Activated naive CD4-positive, alpha-beta T cell treated with anti-CD3 and anti-CD28 coated beads, Interleukin-2, amount 10 ng/mL, durations not matched to agents 7 days and 5 days (primary cell): Measurements from ENCODE around the gene CREB3.
A peak's percentile ranks its signal among the peaks of the same experiment; 100 is the strongest.

ENCODE experiments used
- CTCF ChIA-PET: fragments of 350-600 bp; sonication (Branson Sonifier 250); formaldehyde crosslinking; loops from one replicate; lab custom pipeline; 2021; ENCODE audit warnings: antibody characterized with exemption; lab: Charles Lee
- DNase-seq: peaks from one replicate; pipeline ENCODE4 v3.0.0-alpha.2; 2020
- H3K27ac Mint-ChIP-seq: one replicate; pipeline ENCODE4 v1.8.0; 2021; ENCODE audit warnings: mild to moderate bottlenecking, moderate library complexity, mixed read lengths
- H3K27me3 Mint-ChIP-seq: one replicate; pipeline ENCODE4 v1.8.0; 2021; ENCODE audit warnings: mild to moderate bottlenecking, mixed read lengths
- H3K36me3 Mint-ChIP-seq: one replicate; pipeline ENCODE4 v1.8.0; 2021; ENCODE audit warnings: mixed read lengths
- H3K4me1 Mint-ChIP-seq: one replicate; pipeline ENCODE4 v1.8.0; 2021; ENCODE audit warnings: mixed read lengths
- H3K4me3 Mint-ChIP-seq: one replicate; pipeline ENCODE4 v1.8.0; 2021; ENCODE audit warnings: mild to moderate bottlenecking, moderate library complexity, mixed read lengths
- H3K9me3 Mint-ChIP-seq: one replicate; pipeline ENCODE4 v1.8.0; 2021; ENCODE audit warnings: mixed read lengths

Gene CREB3

DNA sequence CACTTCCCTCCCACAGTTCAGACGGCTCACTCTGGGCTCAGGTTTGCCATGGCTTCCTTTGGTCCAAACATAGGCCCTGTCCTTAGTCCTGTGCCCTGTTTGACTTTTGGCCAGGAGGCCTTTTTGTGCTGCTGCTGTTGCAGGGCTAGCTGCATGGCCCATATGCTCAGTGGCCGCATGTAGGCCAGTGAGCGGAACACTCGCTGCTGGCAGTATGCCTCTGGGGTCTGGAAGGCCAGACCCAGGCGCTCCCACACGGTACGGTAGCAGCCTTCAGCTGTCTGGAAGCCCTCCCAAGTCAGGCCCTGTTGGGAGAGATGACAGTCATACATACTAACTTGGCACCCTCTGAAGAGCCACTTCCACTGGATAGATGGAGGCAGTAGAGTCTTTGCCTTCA, 4.7 kb downstream of the CREB3 start:
- Mint-ChIP-seq H3K9me3 (no peaks in the 10 kb centered on the region), H3K36me3 (peaks cover 46% of the 10 kb centered on the region), H3K27ac (no peak overlapping the region), H3K4me1 (peaks cover 35% of the 10 kb centered on the region), H3K4me3 (no peak overlapping the region), H3K27me3 (no peaks in the 10 kb centered on the region)
- no peak for DNase-seq
- CTCF ChIA-PET = interaction anchor here (0.9 to 5.7 kb wide), 5 partner anchors 10 to 145 kb away, joined by 3 to 83 read pairs (median 5); partner anchors contain the start of genes GBA2 and RGP1

GRCh38 chr9:35738186-35738585, 5.7 kb downstream of the CREB3 start:
- Mint-ChIP-seq H3K36me3 (peaks cover 47% of the 10 kb centered on the region), H3K27ac (no peak overlapping the region), H3K4me3 (no peak overlapping the region), H3K4me1 (peaks cover 39% of the 10 kb centered on the region), H3K9me3 (no peaks in the 10 kb centered on the region), H3K27me3 (no peaks in the 10 kb centered on the region)
- CTCF ChIA-PET = interaction anchor here (1.1 to 5.7 kb wide), 5 partner anchors 9 to 97 kb away, joined by 3 to 83 read pairs (median 4); partner anchors contain the start of genes GBA2 and RGP1
- DNase-seq = no peak

DNA sequence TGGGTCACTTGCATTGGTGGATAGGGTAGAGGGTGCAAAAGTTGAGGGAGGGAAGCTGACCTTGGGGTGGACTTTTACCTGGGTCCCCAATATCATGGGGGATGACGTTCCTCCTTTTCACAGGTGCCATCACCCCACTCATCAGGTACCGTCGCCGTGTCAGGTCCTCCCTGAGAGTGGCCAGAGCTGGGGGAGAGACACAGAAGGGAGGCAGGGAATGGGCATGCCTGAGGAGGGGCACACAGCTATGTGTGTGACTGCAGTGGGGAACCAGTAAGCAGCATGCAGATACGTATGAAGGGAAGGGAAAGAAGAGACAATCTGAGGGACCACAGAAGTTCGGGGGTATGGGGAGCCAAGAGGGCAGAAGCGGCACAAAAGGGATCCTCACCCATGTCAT, 6.5 kb downstream of the CREB3 start:
- H3K27ac Mint-ChIP-seq = no peak overlapping the region
- CTCF ChIA-PET = interaction anchor here (0.7 to 5.7 kb wide), 5 partner anchors 8 to 96 kb away, joined by 3 to 83 read pairs (median 3); partner anchors contain the start of genes GBA2 and RGP1

GRCh38 chr9:35740243-35740642, 7.8 kb downstream of the CREB3 start:
- Mint-ChIP-seq H3K4me3 (no peak overlapping the region), H3K27ac (peak overlapping the region; percentile 35), H3K4me1 (peaks cover 30% of the 10 kb centered on the region), H3K27me3 (no peaks in the 10 kb centered on the region), H3K36me3 (peaks cover 53% of the 10 kb centered on the region), H3K9me3 (no peaks in the 10 kb centered on the region)
- no peak for DNase-seq
- CTCF ChIA-PET = interaction anchor here (0.9 to 1.6 kb wide), 4 partner anchors 8 to 129 kb away, joined by 3 to 5 read pairs (median 4); no protein-coding TSS in a partner anchor

More for the DNA sequence above, 6.5 kb downstream of the CREB3 start:
- no peak for DNase-seq
- H3K27me3 Mint-ChIP-seq = no peaks in the 10 kb centered on the region
- peaks cover 53% of the 10 kb centered on the region for H3K36me3 Mint-ChIP-seq
- H3K4me3 Mint-ChIP-seq = no peak overlapping the region
- H3K9me3 Mint-ChIP-seq = no peaks in the 10 kb centered on the region
- peaks cover 36% of the 10 kb centered on the region for H3K4me1 Mint-ChIP-seq

- Mint-ChIP-seq H3K27me3 (no peaks in the 10 kb centered on the region), H3K27ac (no peak overlapping the region), H3K4me3 (no peak overlapping the region), H3K9me3 (no peaks in the 10 kb centered on the region), H3K4me1 (peaks cover 32% of the 10 kb centered on the region), H3K36me3 (peaks cover 53% of the 10 kb centered on the region)
- CTCF ChIA-PET = interaction anchor here (1.3 to 1.6 kb wide), 3 partner anchors 9 to 45 kb away, joined by 3 to 6 read pairs (median 5); partner anchors contain the start of genes CREB3 and TLN1
- no peak for DNase-seq
Observed at GRCh38 chr9:35741740-35742139, 9.3 kb downstream of the CREB3 start.

GRCh38 chr9:35743452-35743851, 11.0 kb downstream of the CREB3 start:
- no peaks in the 10 kb centered on the region for H3K9me3 Mint-ChIP-seq
- CTCF ChIA-PET = interaction anchor here (0.9 to 1.2 kb wide), 2 partner anchors 17 to 71 kb away, joined by 3 read pairs; no protein-coding TSS in a partner anchor
- no peak for DNase-seq
- H3K4me3 Mint-ChIP-seq = no peak overlapping the region
- peaks cover 47% of the 10 kb centered on the region for H3K4me1 Mint-ChIP-seq
- H3K27ac Mint-ChIP-seq = no peak overlapping the region
- H3K36me3 Mint-ChIP-seq = peaks cover 45% of the 10 kb centered on the region
- H3K27me3 Mint-ChIP-seq = no peaks in the 10 kb centered on the region

DNA sequence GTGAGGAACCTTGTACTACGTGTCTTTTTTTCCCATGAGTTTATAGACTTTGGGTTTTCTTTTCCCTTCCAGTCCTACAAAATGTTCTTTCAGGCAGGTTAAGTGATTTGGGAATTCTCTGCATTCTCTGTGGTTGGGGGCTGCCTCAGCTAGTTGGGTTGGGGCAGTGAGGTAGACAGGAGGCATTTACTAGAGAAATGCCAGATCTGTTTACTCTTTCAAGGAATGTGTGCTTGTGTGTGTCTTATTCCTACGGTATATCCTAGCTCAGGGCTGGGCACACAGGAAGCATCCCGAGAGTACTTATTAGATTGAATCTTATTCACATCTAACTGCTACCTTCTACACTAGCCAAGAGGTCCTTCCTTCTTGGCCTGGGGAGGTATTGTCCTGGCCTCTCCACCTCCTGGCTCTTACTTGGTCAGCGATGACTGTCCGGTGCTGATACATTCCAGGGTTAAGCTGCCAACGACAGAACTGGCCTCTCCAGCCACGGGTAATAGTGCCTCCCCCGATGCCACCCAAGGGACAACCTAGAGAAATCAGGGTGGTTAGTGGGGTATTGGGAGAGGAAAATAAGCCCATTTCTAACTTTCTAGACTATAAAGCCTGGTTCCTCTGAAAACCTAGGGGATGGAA, 11.5 kb downstream of the CREB3 start:
- H3K9me3 Mint-ChIP-seq = no peaks in the 10 kb centered on the region
- peaks cover 47% of the 10 kb centered on the region for H3K4me1 Mint-ChIP-seq
- H3K36me3 Mint-ChIP-seq = peaks cover 40% of the 10 kb centered on the region
- CTCF ChIA-PET = interaction anchor here (0.9 to 6.6 kb wide), 3 partner anchors 7 to 70 kb away, joined by 3 to 83 read pairs (median 3); no protein-coding TSS in a partner anchor
- H3K27ac Mint-ChIP-seq = no peak overlapping the region
- H3K4me3 Mint-ChIP-seq = no peak overlapping the region
- no peaks in the 10 kb centered on the region for H3K27me3 Mint-ChIP-seq
- no peak for DNase-seq

DNA sequence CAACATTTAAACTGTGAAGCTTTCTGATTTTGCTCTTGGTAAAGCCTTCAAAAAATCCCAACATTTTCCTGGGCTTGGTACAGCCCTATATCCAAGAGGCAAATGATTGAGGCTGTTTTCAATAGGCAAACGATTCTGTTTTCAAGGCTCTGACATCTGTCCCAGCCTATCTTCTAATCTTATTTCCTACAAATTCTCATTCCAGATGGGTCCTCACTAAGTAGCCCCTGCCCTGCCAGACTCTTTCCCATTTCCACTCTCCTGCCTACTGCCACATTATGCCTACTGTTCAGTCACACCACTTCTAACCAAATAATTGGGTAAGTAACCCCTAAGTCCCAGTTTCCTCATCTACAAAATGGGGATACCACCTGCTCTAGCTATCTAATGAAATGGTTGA, 13.1 kb downstream of the CREB3 start:
- Mint-ChIP-seq H3K9me3 (no peaks in the 10 kb centered on the region), H3K4me1 (peaks cover 57% of the 10 kb centered on the region), H3K4me3 (no peak overlapping the region), H3K36me3 (peaks cover 35% of the 10 kb centered on the region), H3K27me3 (no peaks in the 10 kb centered on the region), H3K27ac (no peak overlapping the region)
- CTCF ChIA-PET = interaction anchor here (0.7 to 6.6 kb wide), 5 partner anchors 9 to 1282 kb away, joined by 3 to 83 read pairs (median 3); no protein-coding TSS in a partner anchor
- DNase-seq = no peak

DNA sequence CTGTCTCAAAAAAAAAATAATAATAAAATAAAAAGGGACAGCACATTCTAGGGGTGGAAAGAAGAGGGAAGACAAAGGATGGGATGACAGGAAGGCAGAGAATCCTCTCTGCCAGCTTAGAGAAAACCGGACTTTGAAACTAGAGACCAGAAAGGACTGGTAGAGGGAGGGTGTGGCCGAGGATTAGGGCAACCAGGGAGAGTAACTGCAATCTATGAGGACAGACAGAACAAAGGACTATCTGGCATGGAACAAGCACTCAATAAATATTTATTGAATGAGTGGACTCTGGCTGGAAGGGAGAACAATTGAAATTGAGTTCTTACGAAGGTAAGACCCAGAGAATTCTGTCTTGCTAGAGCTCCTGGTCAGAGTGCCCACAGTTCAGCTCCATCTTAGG, 14.1 kb downstream of the CREB3 start:
- peaks cover 62% of the 10 kb centered on the region for H3K4me1 Mint-ChIP-seq
- no peak overlapping the region for H3K27ac Mint-ChIP-seq
- peak overlapping the region; percentile 31 for H3K4me3 Mint-ChIP-seq
- CTCF ChIA-PET = interaction anchor here (1.0 to 6.6 kb wide), 5 partner anchors 10 to 152 kb away, joined by 3 to 83 read pairs (median 20); no protein-coding TSS in a partner anchor
- peaks cover 36% of the 10 kb centered on the region for H3K36me3 Mint-ChIP-seq
- DNase-seq = no peak
- no peaks in the 10 kb centered on the region for H3K9me3 Mint-ChIP-seq
- H3K27me3 Mint-ChIP-seq = no peaks in the 10 kb centered on the region

- Mint-ChIP-seq H3K4me1 (peaks cover 49% of the 10 kb centered on the region), H3K36me3 (peaks cover 45% of the 10 kb centered on the region), H3K9me3 (no peaks in the 10 kb centered on the region), H3K27ac (peak overlapping the region; percentile 58), H3K27me3 (no peaks in the 10 kb centered on the region), H3K4me3 (peak overlapping the region; percentile 86)
- peak; percentile 46 for DNase-seq
- CTCF ChIA-PET = interaction anchor here (0.6 to 6.6 kb wide), 15 partner anchors 8 to 198 kb away, joined by 3 to 83 read pairs (median 5); partner anchors contain the start of genes CCDC107, CREB3, RMRP and TLN1
Observed at GRCh38 chr9:35748242-35748857, 15.9 kb downstream of the CREB3 start.

DNA sequence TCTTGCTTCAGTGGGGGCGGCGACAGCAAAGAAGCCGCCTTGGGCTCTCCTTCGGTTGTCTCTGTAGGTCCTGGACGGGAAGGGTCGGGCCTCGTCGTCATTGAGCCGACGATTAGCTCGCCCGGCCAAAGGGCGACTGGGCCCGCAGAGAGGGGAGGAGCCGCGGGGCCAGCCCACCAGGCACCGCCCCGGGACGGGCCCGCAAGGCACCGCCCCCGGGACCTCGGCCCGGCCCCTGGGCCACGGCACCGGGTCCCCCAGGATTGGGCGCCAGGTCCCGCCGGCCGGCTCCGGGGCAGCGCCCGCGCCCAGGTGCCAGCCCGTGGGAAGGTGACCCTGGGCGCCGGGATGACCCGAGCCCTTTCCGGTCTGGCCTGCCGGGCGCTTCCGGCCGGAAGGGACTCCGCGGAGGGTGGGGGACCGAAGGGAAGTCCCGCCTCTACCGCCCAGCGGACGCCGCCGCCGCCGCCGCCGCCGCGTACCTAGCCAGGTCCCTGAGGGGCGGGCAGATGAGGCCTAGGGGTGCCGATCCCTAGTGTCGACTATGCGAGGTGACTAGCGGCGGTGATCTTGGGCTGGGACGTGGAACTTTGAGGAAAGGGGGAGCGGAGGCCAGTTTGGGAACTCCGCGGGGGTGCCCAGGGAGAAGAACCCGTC, 16.5 kb downstream of the CREB3 start, which contains the start of the genes GBA2 and RGP1:
GBA2 (minus strand) TSS at position 371 of the 657 bp plus-strand sequence. CDS start 524 bp downstream, outside the sequence.
RGP1 (plus strand) TSS at position 430 of the 657 bp plus-strand sequence. CDS start 469 bp downstream, outside the sequence.
- H3K4me3 Mint-ChIP-seq = peak within 1 kb of the TSS; percentile 90
- no peaks in the 10 kb centered on the region for H3K27me3 Mint-ChIP-seq
- peaks cover 47% of the 10 kb centered on the region for H3K4me1 Mint-ChIP-seq
- CTCF ChIA-PET = interaction anchor here (0.6 to 6.6 kb wide), 15 partner anchors 8 to 197 kb away, joined by 3 to 83 read pairs (median 5); partner anchors contain the start of genes CCDC107, CREB3, RMRP and TLN1
- DNase-seq = peak; percentile 81
- H3K36me3 Mint-ChIP-seq = peaks cover 46% of the 10 kb centered on the region
- H3K27ac Mint-ChIP-seq = peak within 1 kb of the TSS; percentile 93
- no peaks in the 10 kb centered on the region for H3K9me3 Mint-ChIP-seq

DNA sequence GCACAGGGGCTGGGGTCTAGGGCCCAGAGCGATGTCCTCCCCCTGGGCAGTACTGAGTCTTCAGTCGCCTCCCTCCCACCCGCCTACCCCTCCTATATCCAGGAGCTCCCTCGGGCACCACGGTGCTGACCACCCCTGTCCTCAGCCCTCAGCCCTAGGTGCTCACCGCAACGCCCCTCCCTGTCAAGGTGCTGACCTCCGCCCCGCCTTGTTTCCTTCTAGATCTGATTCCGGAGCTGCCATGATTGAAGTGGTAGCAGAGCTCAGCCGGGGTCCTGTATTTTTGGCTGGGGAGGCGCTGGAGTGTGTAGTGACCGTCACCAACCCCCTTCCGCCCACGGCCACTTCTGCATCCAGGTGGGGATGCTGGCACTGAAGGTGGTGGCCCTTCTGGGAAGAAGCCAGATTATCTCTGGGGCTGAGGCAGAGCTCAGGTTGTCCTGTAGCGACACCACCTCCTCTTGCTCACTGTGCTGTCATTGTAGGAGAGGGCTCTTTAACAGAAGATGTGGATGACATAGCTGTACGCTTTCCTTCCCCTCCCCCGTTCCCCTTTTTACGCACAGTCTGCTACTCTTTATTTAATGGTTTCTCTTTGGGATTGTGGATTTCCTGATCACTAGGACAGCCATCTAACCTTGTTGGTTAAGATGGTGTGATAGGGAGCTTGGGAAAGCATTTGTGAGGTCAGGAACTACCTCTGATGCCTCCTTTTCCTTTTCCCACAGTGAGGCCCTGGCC, 17.2 kb downstream of the CREB3 start:
- H3K4me1 Mint-ChIP-seq = peaks cover 47% of the 10 kb centered on the region
- DNase-seq = peak; percentile 78
- peaks cover 40% of the 10 kb centered on the region for H3K36me3 Mint-ChIP-seq

GRCh38 chr9:35750256-35750531, 17.7 kb downstream of the CREB3 start:
- H3K27me3 Mint-ChIP-seq = no peaks in the 10 kb centered on the region

More for the DNA sequence above, 17.2 kb downstream of the CREB3 start:
- H3K27me3 Mint-ChIP-seq = no peaks in the 10 kb centered on the region
- H3K27ac Mint-ChIP-seq = peak overlapping the region; percentile 93
- CTCF ChIA-PET = interaction anchor here (0.7 to 6.6 kb wide), 7 partner anchors 13 to 96 kb away, joined by 3 to 83 read pairs (median 12); partner anchors contain the start of genes CREB3 and TLN1
- H3K9me3 Mint-ChIP-seq = no peaks in the 10 kb centered on the region
- peak overlapping the region; percentile 90 for H3K4me3 Mint-ChIP-seq

More at GRCh38 chr9:35750256-35750531, 17.7 kb downstream of the CREB3 start:
- peaks cover 39% of the 10 kb centered on the region for H3K36me3 Mint-ChIP-seq
- H3K27ac Mint-ChIP-seq = peak overlapping the region; percentile 93
- CTCF ChIA-PET = interaction anchor here (0.7 to 6.6 kb wide), 7 partner anchors 14 to 97 kb away, joined by 3 to 83 read pairs (median 12); partner anchors contain the start of genes CREB3 and TLN1
- H3K9me3 Mint-ChIP-seq = no peaks in the 10 kb centered on the region
- H3K4me1 Mint-ChIP-seq = peaks cover 47% of the 10 kb centered on the region
- H3K4me3 Mint-ChIP-seq = peak overlapping the region; percentile 90
- no peak for DNase-seq
